Measurements from ENCODE around the gene ATR. TPM values are rescaled to one million over a fixed set of nuclear protein-coding genes. Genes with fewer than 3 reads are reported as not detected.

The ATR gene
- total RNA-seq (2021) (27.5 and 28.3 TPM in 2 replicates), Bru-seq, nascent RNA (percentile 81 among the genes with signal in this experiment), BruChase-seq, experiment 1, labeled RNA remaining after a 2-hour chase (percentile 80 among the genes with signal in this experiment), BruChase-seq, experiment 2, labeled RNA remaining after a 6-hour chase (percentile 75 among the genes with signal in this experiment)
- long read RNA-seq, full-length matches to known transcripts, result 2 of 13 reads
- long read RNA-seq, partial matches to known transcripts, result 6 of 13 reads
- long read RNA-seq, other reads (novel, unspliced or antisense), result 5 of 13 reads

DNA sequence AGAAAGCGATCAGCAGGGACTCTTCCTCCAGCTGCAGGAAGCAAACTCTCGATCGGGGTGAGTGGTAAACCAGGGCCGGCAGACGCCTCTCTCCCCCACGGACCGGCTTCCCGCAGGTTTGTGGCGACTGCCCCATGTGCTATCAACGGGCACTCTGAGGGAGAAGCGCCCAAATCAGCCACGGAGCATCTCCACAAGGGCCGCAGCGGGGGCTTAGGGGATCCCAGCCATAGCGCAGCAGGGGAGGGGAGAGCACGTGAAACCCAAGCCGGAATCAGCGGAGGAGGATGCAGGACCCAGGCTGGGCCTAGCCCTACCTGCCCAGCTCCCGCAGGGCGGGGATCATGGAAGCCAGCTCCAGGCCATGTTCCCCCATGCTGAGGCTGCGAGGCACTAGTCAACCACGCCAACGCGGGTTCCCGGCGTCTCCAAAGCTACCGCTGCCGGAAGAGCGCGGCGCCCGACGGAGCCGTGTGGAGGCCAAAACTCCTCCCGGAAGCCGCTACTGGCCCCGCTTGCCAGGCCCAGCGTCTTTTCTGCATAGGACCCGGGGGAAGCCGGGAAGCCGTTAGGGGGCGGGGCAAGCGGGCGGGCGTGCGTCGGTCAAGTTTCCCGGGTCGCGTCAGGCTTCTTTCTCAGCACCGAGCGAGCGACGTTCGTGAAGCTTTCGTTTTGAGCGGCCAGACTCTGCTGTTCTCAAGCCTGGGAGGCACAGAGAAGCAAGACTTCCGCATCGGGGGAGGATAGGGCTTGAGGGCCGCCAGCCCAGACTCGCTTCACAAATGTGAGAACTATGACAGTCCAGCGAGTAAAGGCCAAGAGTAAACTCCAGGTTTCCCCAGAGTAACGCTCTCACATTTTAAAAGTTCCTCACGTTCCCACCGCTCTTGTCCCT, at the start of gene ATR:
TSS of gene ATR (minus strand) at position 405 of the 895 bp plus-strand sequence. CDS start at position 376, 29 bp downstream.
- ChIA-PET CTCF (no interaction called here), POLR2A (ENCODE audit: low non-redundant PET) (interaction anchor here (0.8 kb wide), 1 partner anchor 423 kb away, joined by 18 read pairs; the partner anchor contains the start of gene U2SURP)
- TF ChIP-seq EZH2 (IDR thresholded peaks at IDR 0.05; ENCODE audit: borderline replicate concordance, low read depth, low read length, poor library complexity, severe bottlenecking), result no peak
- TF ChIP-seq, protein P1, sequence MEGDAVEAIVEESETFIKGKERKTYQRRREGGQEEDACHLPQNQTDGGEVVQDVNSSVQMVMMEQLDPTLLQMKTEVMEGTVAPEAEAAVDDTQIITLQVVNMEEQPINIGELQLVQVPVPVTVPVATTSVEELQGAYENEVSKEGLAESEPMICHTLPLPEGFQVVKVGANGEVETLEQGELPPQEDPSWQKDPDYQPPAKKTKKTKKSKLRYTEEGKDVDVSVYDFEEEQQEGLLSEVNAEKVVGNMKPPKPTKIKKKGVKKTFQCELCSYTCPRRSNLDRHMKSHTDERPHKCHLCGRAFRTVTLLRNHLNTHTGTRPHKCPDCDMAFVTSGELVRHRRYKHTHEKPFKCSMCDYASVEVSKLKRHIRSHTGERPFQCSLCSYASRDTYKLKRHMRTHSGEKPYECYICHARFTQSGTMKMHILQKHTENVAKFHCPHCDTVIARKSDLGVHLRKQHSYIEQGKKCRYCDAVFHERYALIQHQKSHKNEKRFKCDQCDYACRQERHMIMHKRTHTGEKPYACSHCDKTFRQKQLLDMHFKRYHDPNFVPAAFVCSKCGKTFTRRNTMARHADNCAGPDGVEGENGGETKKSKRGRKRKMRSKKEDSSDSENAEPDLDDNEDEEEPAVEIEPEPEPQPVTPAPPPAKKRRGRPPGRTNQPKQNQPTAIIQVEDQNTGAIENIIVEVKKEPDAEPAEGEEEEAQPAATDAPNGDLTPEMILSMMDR (conservative IDR thresholded peaks at IDR 0.05; ENCODE audit: low read depth, low read length), result no peak
- Histone ChIP-seq H3K4me3 (ENCODE audit: low read depth, low read length, poor library complexity, severe bottlenecking) (peak within 1 kb of the TSS; percentile 93), H3K27ac (ENCODE audit: low read depth, low read length, poor library complexity, severe bottlenecking) (peak within 1 kb of the TSS; percentile 84), H3K4me1 (ENCODE audit: insufficient read depth, low read length, poor library complexity, severe bottlenecking) (no peaks in the 10 kb centered on the region), H3K27me3 (replicated peaks; ENCODE audit: insufficient read depth, low read depth, low read length, poor library complexity) (no peaks in the 10 kb centered on the region), H3K9me3 (ENCODE audit: low read depth, low read length, poor library complexity, severe bottlenecking) (no peaks in the 10 kb centered on the region), H3K36me3 (ENCODE audit: insufficient read depth, low read length, poor library complexity, severe bottlenecking) (no peaks in the 10 kb centered on the region)
- intact Hi-C loops (cut with micrococcal nuclease; ENCODE audit: unreplicated experiment), result loop anchor here (5.0 kb wide), 1 partner anchor 424 kb away; the partner anchor contains the start of gene U2SURP
- no TSS peak for BruUV-seq (replicated peaks)
- peak; percentile 98 for DNase-seq (ENCODE audit: low spot score)

DNA sequence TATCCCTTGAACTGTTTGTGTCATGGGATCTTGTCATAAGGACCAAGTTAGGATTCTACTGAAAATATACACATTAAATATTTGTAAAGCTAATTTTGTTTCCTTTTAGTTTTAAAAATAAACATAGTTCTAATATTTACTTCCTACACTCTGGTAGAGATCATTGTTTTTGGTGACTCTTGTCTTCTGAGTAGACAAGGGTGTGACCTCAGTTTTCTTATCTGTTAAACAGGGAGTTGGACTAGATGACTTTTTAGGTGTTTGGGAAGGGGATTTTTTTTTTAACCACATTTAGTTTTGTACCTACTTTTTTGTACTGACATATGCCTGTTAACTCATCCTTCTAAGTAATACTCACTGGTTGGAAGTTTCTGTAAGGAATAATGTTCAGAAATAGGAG, 48.4 kb upstream of the ATR start:
- no peak for TF ChIP-seq EZH2 (IDR thresholded peaks at IDR 0.05; ENCODE audit: borderline replicate concordance, low read depth, low read length, poor library complexity, severe bottlenecking)
- TF ChIP-seq, protein P1 (conservative IDR thresholded peaks at IDR 0.05; ENCODE audit: low read depth, low read length), result no peak
- no peak overlapping the region for H3K27ac ChIP-seq (ENCODE audit: low read depth, low read length, poor library complexity, severe bottlenecking)
- intact Hi-C loops (cut with micrococcal nuclease; ENCODE audit: unreplicated experiment), result no loop called here
- H3K9me3 ChIP-seq (ENCODE audit: low read depth, low read length, poor library complexity, severe bottlenecking), result no peaks in the 10 kb centered on the region
- ChIA-PET CTCF (no interaction called here), POLR2A (ENCODE audit: low non-redundant PET) (no interaction called here)
- no peaks in the 10 kb centered on the region for H3K36me3 ChIP-seq (ENCODE audit: insufficient read depth, low read length, poor library complexity, severe bottlenecking)
- no peaks in the 10 kb centered on the region for H3K4me1 ChIP-seq (ENCODE audit: insufficient read depth, low read length, poor library complexity, severe bottlenecking)
- no TSS peak for BruUV-seq (replicated peaks)
- no peaks in the 10 kb centered on the region for H3K27me3 ChIP-seq (replicated peaks; ENCODE audit: insufficient read depth, low read depth, low read length, poor library complexity)
- H3K4me3 ChIP-seq (ENCODE audit: low read depth, low read length, poor library complexity, severe bottlenecking), result no peak overlapping the region
- no peak for DNase-seq (ENCODE audit: low spot score)

DNA sequence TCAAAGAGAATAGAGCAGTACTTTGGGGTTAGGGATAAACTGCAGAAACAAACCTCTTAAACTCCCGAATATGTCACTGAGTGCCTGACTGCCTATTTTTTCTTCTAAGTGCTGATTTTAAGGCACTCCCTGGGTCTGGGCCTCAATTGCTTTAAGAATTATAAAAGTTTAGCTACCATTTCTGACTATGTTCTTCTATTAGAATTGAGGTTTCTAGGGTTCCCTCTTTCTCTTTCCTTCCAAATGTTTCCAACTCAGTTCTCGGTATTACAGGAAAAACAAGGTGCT, 46.6 kb upstream of the ATR start:
- H3K27ac ChIP-seq (ENCODE audit: low read depth, low read length, poor library complexity, severe bottlenecking), result no peak overlapping the region
- DNase-seq (ENCODE audit: low spot score), result no peak
- no peaks in the 10 kb centered on the region for H3K9me3 ChIP-seq (ENCODE audit: low read depth, low read length, poor library complexity, severe bottlenecking)
- H3K4me3 ChIP-seq (ENCODE audit: low read depth, low read length, poor library complexity, severe bottlenecking), result no peak overlapping the region
- POLR2A ChIA-PET (ENCODE audit: low non-redundant PET), result no interaction called here
- H3K36me3 ChIP-seq (ENCODE audit: insufficient read depth, low read length, poor library complexity, severe bottlenecking), result no peaks in the 10 kb centered on the region
- H3K4me1 ChIP-seq (ENCODE audit: insufficient read depth, low read length, poor library complexity, severe bottlenecking), result no peaks in the 10 kb centered on the region
- TF ChIP-seq, protein P1 (conservative IDR thresholded peaks at IDR 0.05; ENCODE audit: low read depth, low read length), result no peak
- TF ChIP-seq EZH2 (IDR thresholded peaks at IDR 0.05; ENCODE audit: borderline replicate concordance, low read depth, low read length, poor library complexity, severe bottlenecking), result no peak
- CTCF ChIA-PET, result no interaction called here
- intact Hi-C loops (cut with micrococcal nuclease; ENCODE audit: unreplicated experiment), result no loop called here
- no peaks in the 10 kb centered on the region for H3K27me3 ChIP-seq (replicated peaks; ENCODE audit: insufficient read depth, low read depth, low read length, poor library complexity)
- BruUV-seq (replicated peaks), result no TSS peak
